Activated CD8-positive, alpha-beta memory T cell treated with anti-CD3 and anti-CD28 coated beads, Interleukin-2, amount 50 U/mL, for 24 hours (primary cell): Measurements from ENCODE around the gene PTCD2.

ENCODE experiments used
- DNase-seq: peaks from one replicate; pipeline ENCODE4 v3.0.0-alpha.2; 2020; ENCODE audit errors: extremely low read depth

Gene PTCD2

GRCh38 chr5:72347801-72348308 is 27.7 kb downstream of the PTCD2 start:
- DNase-seq, result no peak

GRCh38 chr5:72351376-72351775 is 31.2 kb downstream of the PTCD2 start:
- no peak for DNase-seq

DNA sequence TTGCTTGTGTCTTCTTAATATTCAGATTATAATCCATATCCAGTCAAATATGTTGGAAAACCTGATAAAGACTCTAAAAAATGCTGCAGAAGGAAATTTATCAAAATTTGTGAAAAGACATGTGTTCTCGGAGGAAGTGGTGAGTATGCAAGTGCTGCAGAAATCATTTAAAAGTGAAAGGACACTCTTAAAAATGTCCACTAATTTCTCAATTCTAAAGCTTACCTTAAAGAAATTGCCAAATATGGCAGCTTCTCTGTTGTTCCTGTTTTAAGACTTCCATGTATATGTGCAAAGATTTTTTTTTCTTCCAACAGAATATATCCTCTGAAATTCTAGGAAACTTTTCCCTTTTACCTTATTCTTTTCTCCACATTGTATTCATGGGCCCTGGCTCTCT is 32.4 kb downstream of the PTCD2 start:
- no peak for DNase-seq

DNA sequence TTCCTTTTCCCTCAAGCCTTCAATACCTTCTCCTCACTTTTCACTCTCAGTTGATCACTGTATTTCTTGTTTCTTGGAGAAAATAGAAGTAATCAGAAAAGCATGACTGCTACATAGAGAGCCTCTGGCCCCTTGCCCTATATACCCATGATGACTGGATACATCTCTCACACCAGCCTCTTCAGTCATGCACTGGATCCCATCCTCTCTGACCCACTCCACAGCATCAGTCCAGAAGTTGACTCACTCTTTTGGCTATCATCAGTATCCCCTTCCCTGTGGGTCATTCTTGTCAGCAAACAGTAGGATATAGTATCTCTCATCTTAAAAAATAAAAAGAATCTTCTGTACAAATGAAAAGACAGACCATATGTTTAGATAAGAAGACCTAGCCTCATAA is 32.9 kb downstream of the PTCD2 start:
- DNase-seq, result no peak

GRCh38 chr5:72355706-72356299 is 35.6 kb downstream of the PTCD2 start:
- no peak for DNase-seq

DNA sequence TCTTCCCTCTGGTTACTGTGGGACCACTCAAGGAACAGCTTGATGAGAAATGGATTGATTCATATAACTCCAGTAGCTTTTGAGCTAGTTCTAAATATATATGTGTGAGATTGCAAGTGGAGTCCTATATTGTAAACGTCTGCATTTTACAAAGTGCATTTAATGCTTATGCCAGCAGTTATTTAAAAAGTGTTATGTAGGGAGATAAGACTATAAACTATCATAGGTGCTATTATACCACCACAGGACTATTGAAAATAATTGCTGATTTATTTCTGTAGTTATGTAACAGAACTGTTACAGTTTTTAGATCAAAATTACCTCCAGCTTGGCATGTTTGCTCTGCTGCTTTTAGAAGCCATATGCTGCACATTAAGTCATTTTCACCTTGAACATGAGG is 36.2 kb downstream of the PTCD2 start:
- no peak for DNase-seq

DNA sequence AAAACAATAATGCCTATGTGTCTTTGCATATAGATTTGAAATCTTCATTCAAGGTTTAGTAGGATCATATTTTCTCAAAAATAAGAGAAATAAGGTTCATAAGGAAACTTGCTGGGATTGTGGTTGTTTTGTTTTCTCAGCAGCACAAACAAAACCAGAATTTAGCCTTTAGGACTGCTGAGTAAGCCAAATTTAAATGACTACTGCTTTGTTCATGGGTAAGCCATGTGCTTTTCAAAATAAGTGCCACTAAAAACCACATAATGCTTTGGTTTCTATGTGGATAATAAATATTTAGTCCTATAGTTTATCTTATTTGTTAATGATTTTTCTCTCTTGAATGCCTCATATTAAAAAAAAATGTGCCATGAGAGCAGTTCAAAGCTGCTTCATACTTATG is 38.8 kb downstream of the PTCD2 start:
- DNase-seq, result no peak

GRCh38 chr5:72359886-72360285 is 39.7 kb downstream of the PTCD2 start:
- DNase-seq, result no peak

DNA sequence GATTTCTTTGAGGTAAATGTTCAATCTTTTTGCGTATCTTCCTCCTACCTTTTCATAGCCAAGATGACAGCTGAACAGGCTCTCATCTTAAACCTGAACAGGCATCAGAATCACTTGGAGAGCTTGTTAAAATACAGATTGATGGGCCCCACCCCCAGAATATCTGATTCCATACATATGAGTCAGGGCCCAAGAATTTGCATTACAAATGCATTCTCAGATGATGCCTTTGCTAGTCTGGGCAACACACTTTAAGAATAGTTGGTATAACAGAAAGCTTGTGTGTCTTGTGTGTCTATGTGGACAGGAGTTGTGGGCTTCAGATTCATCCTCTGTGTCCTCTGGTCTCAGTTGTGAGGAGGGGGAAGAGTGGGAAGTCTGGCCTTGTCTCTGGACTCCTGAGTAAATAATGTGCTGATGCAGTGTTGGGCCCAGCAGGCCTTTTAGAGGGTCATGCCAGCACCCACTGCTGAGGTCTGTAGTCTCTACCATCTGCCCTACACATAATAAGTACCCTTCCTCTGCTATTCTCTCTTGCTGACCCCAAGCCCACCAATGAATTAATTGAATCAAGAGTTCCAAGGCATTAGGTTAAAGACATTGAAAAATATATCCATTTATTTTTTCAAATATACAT is 43.1 kb downstream of the PTCD2 start:
- no peak for DNase-seq

DNA sequence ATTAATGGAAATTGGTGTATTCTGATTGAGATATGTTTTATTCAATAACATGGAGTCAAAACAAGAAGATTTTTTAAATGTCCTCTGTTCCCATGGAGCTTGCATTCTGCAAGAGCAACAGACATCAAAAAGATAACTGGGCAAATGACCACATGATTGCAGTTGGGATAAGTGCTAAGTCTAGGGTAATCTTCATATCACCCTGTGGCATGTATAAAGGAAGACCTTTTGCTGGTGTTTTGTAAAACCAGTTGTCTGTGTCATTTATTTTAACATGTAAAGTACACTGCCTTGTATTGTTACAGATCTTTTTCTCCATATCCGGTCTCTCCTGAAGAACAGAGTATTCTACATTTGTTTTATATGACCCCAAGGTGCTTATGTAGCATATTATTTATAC is 44.0 kb downstream of the PTCD2 start:
- DNase-seq, result no peak

DNA sequence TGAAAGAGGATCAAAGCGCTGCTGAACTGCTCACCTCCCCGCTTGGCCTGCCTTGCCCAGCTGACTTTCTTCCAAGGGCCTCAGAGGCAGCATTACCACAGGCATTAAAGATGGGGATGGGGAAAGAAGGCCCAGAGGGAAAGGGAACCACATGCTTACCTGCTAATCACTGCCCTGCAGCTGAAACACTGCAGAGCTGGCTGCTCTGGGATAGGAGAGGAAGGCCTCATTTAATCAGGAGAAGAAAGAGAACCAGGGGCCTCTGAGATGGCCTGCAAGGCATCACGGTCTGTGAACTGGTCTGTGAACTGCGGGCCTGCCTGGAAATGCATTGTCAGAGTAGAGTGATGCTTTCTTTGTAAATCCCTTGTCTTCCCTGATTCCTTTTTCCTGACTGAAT is 44.8 kb downstream of the PTCD2 start:
- no peak for DNase-seq

- DNase-seq, result no peak
These were observed 46.3 kb downstream of the PTCD2 start for GRCh38 chr5:72366324-72366976.

DNA sequence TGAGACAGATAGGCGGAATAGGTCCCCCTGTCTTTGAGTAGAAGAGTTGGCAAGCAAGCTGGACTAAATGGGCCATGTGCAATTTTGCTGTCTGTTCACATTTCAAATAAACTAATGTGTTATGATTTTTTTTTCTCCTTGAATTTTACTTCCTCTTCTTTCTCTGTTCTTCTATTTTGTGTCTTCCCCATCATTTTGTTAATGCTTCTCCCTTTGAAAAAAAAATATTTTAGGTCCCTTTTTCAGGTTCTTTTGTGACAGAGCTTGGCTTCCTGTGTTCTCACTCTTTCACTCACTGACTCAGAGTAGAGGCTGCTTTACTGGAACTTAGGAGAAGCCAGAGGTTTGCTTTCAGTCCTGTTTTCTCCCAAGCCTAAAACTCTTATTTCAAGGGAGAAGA is 48.1 kb downstream of the PTCD2 start:
- DNase-seq, result no peak

DNA sequence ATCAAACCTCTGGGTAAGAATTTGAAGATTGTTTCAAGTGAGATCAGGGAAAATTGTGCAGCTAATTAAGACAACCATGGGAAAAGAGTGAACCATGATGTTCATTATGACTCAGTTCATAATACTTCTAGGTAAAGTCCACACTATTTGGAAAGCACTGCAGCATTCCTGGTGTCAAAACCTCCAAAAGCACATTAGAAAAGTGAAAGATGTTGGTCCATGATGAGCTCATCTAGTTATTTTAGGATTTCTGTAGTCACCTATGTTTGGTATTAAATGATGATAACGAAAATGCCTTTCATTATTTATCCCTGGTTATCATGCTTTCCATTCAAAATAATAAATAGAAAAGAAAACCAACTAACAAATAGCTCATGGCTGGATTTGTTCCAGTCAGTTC is 49.1 kb downstream of the PTCD2 start:
- no peak for DNase-seq

GRCh38 chr5:72369711-72370110 is 49.5 kb downstream of the PTCD2 start:
- DNase-seq, result no peak

DNA sequence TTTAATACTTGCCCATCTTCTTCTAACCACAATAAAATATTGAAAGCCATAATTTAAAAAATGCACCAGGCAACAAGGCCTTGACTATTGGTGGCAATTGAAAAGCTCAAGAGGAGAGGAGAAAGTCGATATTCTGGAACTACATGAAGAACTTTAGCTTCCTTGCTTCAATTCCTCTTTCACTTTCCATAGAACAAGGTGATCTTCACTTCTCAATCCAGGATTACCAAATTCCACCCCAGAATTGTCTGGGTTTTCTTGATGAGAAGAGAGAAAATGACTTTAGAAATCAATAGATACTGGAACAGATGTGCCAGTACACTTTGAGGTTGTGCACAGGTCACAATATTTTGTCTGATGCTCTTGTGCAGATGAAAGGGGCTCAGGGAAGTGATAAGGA is 52.2 kb downstream of the PTCD2 start:
- no peak for DNase-seq

- no peak for DNase-seq
These were observed 52.8 kb downstream of the PTCD2 start for GRCh38 chr5:72372923-72373322.

DNA sequence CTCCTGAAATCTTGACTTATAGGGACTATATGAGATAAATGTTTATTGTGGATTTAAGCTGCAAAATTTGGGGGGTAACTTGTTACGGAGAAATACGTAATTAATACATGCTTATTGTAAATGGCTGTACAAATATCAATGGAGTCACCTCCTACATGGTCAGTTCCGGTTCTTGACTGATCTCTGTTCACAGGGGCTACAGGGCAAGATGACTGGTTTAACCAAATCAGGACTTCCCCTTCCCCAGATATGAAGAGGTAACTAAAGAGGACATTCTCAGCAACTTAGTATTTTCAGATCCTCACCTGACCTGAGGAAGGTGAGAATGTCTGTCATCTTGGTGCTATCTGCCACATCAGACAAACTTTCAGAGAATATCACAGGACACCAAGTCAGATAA is 54.7 kb downstream of the PTCD2 start:
- no peak for DNase-seq

GRCh38 chr5:72376381-72376780 is 56.2 kb downstream of the PTCD2 start:
- no peak for DNase-seq

GRCh38 chr5:72377910-72378638 is 57.9 kb downstream of the PTCD2 start:
- DNase-seq, result no peak

DNA sequence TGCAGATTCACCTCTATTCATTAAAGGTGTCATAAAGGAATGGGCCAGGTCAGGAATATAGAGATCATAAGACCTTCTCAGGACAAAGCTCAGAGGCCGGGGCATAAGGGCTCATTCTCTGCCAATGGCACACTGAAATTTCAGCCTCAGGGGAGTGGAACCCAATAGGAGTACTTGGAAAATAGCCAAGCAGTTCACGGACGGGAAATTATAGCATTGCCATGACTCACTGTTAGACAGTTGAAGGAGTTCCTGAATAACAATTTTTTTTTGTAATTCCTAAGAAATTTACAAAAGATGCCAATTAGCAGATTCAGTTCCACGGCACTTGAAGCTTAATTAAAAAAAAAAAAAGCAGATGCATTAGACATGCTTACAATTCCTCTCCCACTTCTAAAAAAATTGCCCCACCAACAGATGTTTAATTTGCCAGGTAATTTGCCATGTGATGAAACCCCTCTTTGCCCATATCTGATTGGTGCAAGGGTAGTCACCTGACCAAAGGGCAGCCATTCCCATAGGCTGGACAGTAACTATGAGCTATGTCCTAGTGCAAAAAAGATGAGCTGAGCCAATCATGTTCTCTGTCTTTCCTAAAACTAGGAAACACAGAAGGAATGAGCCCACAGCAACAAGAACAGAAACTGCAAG is 58.6 kb downstream of the PTCD2 start:
- no peak for DNase-seq

DNA sequence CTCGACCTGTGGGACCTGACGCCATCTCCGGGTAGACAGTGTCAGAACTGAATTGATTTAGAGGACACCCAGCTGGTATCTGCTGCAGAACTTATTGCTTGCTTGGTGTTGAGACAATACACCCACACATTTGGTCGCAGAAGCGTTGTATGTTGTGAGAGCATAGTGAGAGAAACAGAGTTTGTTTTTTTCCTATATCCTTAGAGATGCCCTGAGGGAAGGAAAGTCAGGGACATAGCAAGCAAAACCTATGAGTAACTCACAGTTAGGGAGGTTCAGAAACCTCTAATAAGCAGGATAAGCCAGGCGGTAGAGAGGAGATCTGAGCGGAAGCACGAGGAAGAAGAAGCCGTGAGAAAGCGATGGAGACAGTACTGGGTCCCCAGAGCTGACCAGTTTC is 59.8 kb downstream of the PTCD2 start:
- no peak for DNase-seq
